SU-DHL-6 (cell line): ENCODE data around the gene NABP1.

Experiments
- H2AFZ ChIP-seq: fragments of 200-600 bp; sonication (generic); 2 replicates; pipeline ENCODE4 v1.6.1; 2014; ENCODE audit warnings: low read depth, mild to moderate bottlenecking, moderate library complexity, mixed read lengths, antibody characterized with exemption, low read length; ENCODE audit not compliant: severe bottlenecking
- H3F3A ChIP-seq: fragments of 200-600 bp; shearing (Covaris generic); 2 replicates; pipeline ENCODE4 v1.6.0; 2016; ENCODE audit warnings: antibody characterized with exemption, mild to moderate bottlenecking; ENCODE audit not compliant: insufficient read depth
- H3K27ac ChIP-seq: fragments of 200-600 bp; sonication (generic); 2 replicates; pipeline ENCODE4 v1.5.1; 2016; ENCODE audit warnings: low read depth, mild to moderate bottlenecking, low read length, moderate library complexity, mixed read lengths
- H3K27me3 ChIP-seq: fragments of 200-600 bp; sonication (generic), shearing (Covaris generic); 2 replicates; pipeline ENCODE4 v1.6.0; 2014; ENCODE audit warnings: mild to moderate bottlenecking, low read length
- H3K36me3 ChIP-seq: fragments of 200-600 bp; sonication (generic); 2 replicates; pipeline ENCODE4 v1.6.1; 2014; ENCODE audit warnings: mild to moderate bottlenecking, low read length, mixed read lengths
- H3K4me2 ChIP-seq: fragments of 300-600, 200-600 bp; shearing (Covaris generic), sonication (generic); 2 replicates; pipeline ENCODE4 v1.6.0; 2014; ENCODE audit warnings: low read length, low read depth, mild to moderate bottlenecking; ENCODE audit not compliant: poor library complexity, severe bottlenecking
- H3K4me3 ChIP-seq: fragments of 200-600 bp; sonication (generic); 2 replicates; pipeline ENCODE4 v1.5.1; 2014; ENCODE audit warnings: antibody characterized with exemption, low read length, mild to moderate bottlenecking, mixed read lengths; ENCODE audit not compliant: insufficient read depth, poor library complexity, severe bottlenecking
- H3K79me2 ChIP-seq: fragments of 200-600 bp; sonication (generic); 2 replicates; pipeline ENCODE4 v1.6.1; 2014; ENCODE audit warnings: mild to moderate bottlenecking, low read length, moderate library complexity; ENCODE audit not compliant: insufficient read depth
- H3K9ac ChIP-seq: fragments of 200-600 bp; sonication (generic); 2 replicates; pipeline ENCODE4 v1.7.0; 2014; ENCODE audit warnings: mild to moderate bottlenecking, low read length
- H3K9me2 ChIP-seq: fragments of 200-600 bp; sonication (generic); replicated peaks from 2 replicates; pipeline ENCODE4 v1.6.1; 2014; ENCODE audit warnings: low read length; ENCODE audit not compliant: insufficient read depth
- H3K9me3 ChIP-seq: fragments of 200-600 bp; sonication (generic); 2 replicates; pipeline ENCODE4 v1.6.1; 2014; ENCODE audit warnings: low read length, mixed read lengths; ENCODE audit not compliant: insufficient read depth
- H4K20me1 ChIP-seq: fragments of 200-600 bp; sonication (generic); 2 replicates; pipeline ENCODE4 v1.6.1; 2014; ENCODE audit warnings: low read depth, mild to moderate bottlenecking, antibody characterized with exemption, low read length, moderate library complexity, mixed read lengths
- EZH2phosphoT487 ChIP-seq: fragments of 200-600 bp; sonication (generic), shearing (Covaris generic); conservative IDR thresholded peaks from 2 replicates; pipeline ENCODE4 v1.6.1; 2018; ENCODE audit warnings: mild to moderate bottlenecking, antibody characterized with exemption, low read length, moderate library complexity, mixed read lengths
- TF ChIP-seq, protein P1 (sequence below): fragments of 200-600 bp; sonication (generic); IDR thresholded peaks from one replicate; pipeline ENCODE4 v1.5.1; 2017; ENCODE audit warnings: antibody characterized with exemption, mild to moderate bottlenecking, low read length, moderate library complexity; ENCODE audit not compliant: insufficient read depth, poor library complexity, severe bottlenecking

The NABP1 gene

DNA sequence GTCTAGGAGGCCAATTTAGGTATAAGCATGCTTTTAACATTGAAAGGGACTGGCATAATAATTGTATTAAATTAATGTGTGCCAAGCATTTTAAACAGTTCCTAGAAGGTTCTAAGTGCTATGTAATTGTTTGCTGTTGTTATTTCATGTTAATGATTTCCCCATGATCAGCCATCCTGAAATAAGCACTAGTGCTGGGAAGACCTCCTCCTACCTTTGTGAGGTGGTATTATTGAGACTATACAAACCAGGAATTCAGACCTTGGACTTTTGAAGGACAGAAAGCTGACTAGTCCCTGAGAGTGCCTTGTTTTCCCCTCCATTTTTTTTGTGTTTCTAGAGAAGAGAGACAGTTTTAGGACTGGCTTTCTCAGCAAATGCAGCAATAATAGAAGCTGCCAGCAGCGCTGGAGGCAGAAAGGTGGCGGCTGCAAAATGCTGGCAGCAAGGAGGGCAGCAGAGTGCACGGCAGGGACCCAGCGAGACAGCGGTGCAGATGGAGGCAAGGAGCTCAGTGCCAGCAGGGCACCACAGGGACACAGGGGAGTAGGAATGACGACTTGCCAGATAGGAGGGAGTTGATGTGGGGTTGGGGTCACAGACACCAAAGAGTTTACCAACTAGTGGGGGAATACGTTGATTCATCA lies 25.3 kb downstream of the NABP1 start:
- no peak for TF ChIP-seq EZH2phosphoT487
- TF ChIP-seq, protein P1, sequence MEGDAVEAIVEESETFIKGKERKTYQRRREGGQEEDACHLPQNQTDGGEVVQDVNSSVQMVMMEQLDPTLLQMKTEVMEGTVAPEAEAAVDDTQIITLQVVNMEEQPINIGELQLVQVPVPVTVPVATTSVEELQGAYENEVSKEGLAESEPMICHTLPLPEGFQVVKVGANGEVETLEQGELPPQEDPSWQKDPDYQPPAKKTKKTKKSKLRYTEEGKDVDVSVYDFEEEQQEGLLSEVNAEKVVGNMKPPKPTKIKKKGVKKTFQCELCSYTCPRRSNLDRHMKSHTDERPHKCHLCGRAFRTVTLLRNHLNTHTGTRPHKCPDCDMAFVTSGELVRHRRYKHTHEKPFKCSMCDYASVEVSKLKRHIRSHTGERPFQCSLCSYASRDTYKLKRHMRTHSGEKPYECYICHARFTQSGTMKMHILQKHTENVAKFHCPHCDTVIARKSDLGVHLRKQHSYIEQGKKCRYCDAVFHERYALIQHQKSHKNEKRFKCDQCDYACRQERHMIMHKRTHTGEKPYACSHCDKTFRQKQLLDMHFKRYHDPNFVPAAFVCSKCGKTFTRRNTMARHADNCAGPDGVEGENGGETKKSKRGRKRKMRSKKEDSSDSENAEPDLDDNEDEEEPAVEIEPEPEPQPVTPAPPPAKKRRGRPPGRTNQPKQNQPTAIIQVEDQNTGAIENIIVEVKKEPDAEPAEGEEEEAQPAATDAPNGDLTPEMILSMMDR, result no peak

DNA sequence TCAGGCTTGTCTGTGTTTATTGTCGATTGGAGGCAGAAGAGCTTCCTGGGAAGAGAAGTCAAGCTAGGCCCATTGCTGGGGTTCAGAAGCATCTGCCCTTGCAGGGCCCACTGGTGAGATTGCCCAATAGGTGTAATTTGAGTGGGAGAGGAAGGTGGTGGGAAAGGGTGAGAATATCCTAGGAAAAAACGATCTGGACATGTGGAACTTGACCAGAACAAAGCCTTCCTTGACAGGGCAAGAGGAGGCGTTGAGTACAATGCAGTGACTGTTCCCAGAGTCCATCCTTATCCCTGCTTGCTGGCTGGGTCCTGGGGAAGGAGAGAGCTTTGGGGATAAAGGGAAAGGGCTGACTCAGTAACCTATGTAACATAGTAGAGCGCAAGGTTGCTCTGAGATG lies 27.1 kb downstream of the NABP1 start:
- Histone ChIP-seq H3K27ac (no peak overlapping the region), H2AFZ (no peak overlapping the region), H3K9me2 (no peaks in the 10 kb centered on the region), H3K9ac (no peak overlapping the region), H3F3A (no peaks in the 10 kb centered on the region), H3K4me2 (no peak overlapping the region), H3K36me3 (no peaks in the 10 kb centered on the region), H4K20me1 (no peaks in the 10 kb centered on the region), H3K4me3 (no peak overlapping the region), H3K9me3 (no peaks in the 10 kb centered on the region), H3K79me2 (no peaks in the 10 kb centered on the region), H3K27me3 (no peaks in the 10 kb centered on the region)
- no peak for TF ChIP-seq EZH2phosphoT487
- TF ChIP-seq, protein P1, result no peak

More for the DNA sequence above, 25.3 kb downstream of the NABP1 start:
- no peak overlapping the region for H3K27ac ChIP-seq
- H2AFZ ChIP-seq, result no peak overlapping the region
- H3K4me3 ChIP-seq, result no peak overlapping the region
- no peaks in the 10 kb centered on the region for H3K9me2 ChIP-seq
- H3K4me2 ChIP-seq, result no peak overlapping the region
- no peaks in the 10 kb centered on the region for H3K79me2 ChIP-seq
- H3K27me3 ChIP-seq, result no peaks in the 10 kb centered on the region
- peaks cover 6% of the 10 kb centered on the region; the same call in 1 of the 2 replicates for H3F3A ChIP-seq
- no peaks in the 10 kb centered on the region for H3K9me3 ChIP-seq
- H3K9ac ChIP-seq, result no peak overlapping the region
- H4K20me1 ChIP-seq, result no peaks in the 10 kb centered on the region
- H3K36me3 ChIP-seq, result no peaks in the 10 kb centered on the region

DNA sequence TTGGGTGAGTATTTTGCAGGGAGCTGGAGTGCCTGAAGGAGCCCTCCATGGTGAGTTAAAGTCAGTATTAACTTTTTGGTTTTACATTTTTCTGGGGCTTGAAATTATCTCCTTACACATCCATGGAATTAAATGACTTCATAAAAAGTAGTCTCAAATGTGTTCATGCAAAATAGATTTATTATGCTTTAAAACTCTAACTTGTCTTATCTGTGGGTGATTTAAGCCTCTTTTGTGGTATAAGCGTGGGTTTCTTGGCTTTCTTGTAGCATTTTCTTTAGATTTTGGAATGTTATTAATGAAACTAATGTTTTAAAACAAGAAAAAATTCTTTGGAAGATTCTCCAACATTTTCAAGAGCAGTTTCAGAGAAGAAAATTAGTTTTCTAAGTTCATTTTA lies 27.8 kb downstream of the NABP1 start:
- H2AFZ ChIP-seq, result no peak overlapping the region
- H4K20me1 ChIP-seq, result no peaks in the 10 kb centered on the region

More for the DNA sequence above, 27.8 kb downstream of the NABP1 start:
- Histone ChIP-seq H3K9me3 (no peaks in the 10 kb centered on the region), H3K79me2 (no peaks in the 10 kb centered on the region), H3K27me3 (no peaks in the 10 kb centered on the region), H3K9me2 (no peaks in the 10 kb centered on the region), H3F3A (no peaks in the 10 kb centered on the region), H3K27ac (no peak overlapping the region), H3K36me3 (no peaks in the 10 kb centered on the region), H3K4me2 (no peak overlapping the region), H3K9ac (no peak overlapping the region), H3K4me3 (no peak overlapping the region)
- no peak for TF ChIP-seq EZH2phosphoT487
- TF ChIP-seq, protein P1, result no peak
